Suppressor macrophage treated with lipopolysaccharide for 1 hour (primary cell): Measurements from ENCODE around the gene FAHD2A.
"Not testable (repeated sequence)": the region's sequence is repeated elsewhere in the genome, so short reads cannot be mapped to it uniquely, and the experiment has no call there.

Experiments used
- DNase-seq, 3 donors: peaks; one replicate each; pipeline ENCODE4 v3.0.0-alpha.2; 2020 to 2022

FAHD2A gene

GRCh38 chr2:95442474-95443099, 40.1 kb downstream of the FAHD2A start:
- DNase-seq: not testable (repeated sequence)

GRCh38 chr2:95445317-95445716, 42.8 kb downstream of the FAHD2A start:
- DNase-seq: not testable (repeated sequence)

GRCh38 chr2:95463292-95463691, 60.8 kb downstream of the FAHD2A start:
- DNase-seq: not testable (repeated sequence)
